Measurements from ENCODE around the gene GGT5. TPM values are rescaled to one million over a fixed set of nuclear protein-coding genes. Genes with fewer than 3 reads are reported as not detected.
"Not testable (repeated sequence)": the region's sequence is repeated elsewhere in the genome, so short reads cannot be mapped to it uniquely, and the experiment has no call there.

The GGT5 gene
- total RNA-seq, 1 donor, result 0.31 TPM

- Histone ChIP-seq H3K9me3 (ENCODE audit: low read depth, low read length) (no peaks in the 10 kb centered on the region), H3K4me1 (ENCODE audit: insufficient read depth, low read length) (peaks cover 43% of the 10 kb centered on the region), H3K4me3 (ENCODE audit: low read length) (no peak overlapping the region), H3K27me3 (ENCODE audit: insufficient read depth, low read length) (no peaks in the 10 kb centered on the region)
Observed at GRCh38 chr22:24207264-24208011, 37.4 kb downstream of the GGT5 start.

DNA sequence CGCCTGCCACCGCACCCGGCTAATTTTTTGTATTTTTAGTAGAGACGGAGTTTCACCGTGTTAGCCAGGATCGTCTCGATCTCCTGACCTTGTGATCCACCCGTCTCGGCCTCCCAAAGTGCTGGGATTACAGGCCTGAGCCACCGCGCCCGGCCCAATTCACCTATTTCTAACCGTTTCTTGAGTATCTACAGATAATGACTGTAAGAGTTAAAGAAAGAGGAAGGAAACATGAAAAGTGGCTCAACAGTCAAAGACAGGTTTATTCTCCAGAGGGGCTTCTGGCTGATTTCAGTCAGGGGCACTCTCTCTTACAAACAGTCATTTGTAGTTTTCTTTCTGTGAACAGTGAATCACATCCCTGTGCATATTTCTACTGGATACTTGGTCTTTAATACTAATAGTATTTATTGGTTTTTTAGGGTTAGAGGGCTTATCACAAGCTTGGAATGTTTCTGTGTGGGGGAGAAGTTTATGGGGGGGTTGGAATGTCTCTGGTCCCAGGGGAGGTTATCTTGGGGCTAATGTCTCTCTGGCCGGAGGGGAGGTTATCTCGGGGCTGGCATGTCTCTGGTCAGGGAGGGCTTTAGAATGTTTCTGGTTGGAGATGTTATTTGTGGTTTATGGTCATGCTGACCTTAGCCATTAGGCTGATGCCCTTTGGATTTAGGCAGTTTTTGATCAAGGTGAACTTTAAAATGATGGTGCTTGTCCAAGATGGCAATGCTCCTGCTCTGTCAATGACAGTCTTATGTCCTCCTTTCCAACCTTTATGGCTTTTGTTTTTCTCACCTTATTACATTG, 38.2 kb downstream of the GGT5 start:
- peaks cover 43% of the 10 kb centered on the region for H3K4me1 ChIP-seq (ENCODE audit: insufficient read depth, low read length)

DNA sequence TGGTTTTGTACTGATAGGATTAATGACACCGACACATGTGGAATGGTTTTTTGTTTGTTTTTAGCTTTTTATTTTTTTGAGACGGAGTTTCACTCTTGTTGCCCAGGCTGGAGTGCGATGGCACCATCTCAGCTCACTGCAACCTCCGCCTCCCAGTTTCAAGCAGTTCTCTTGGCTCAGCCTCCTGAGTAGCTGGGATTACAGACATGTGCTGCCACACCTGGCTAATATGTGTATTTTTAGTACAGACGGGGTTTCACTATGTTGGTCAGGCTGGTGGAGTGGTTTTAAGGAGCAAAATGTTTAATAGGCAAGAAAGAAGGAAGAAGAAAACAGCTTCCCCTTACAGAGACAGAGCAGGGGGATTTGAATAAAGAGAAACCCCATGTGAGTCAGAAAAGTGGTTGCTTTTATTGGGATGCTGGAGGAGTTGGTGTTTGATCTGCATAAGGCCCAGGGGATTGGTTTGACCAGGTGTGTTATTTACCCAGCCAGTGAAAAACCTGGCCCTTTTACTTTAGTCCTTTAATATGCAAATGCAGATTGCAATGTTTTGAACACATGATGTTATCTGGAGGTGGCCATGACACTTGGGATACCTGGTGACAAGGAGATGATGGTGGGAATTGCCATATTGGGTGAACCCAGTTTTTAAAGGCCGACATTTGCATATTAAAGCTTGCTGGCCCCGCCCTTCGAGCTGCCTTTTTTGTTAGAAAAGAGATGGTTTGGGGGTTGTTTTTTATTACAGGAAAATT, 39.3 kb downstream of the GGT5 start:
- H3K9me3 ChIP-seq (ENCODE audit: low read depth, low read length), result no peaks in the 10 kb centered on the region
- peaks cover 43% of the 10 kb centered on the region for H3K4me1 ChIP-seq (ENCODE audit: insufficient read depth, low read length)
- H3K4me3 ChIP-seq (ENCODE audit: low read length), result no peak overlapping the region
- H3K27me3 ChIP-seq (ENCODE audit: insufficient read depth, low read length), result no peaks in the 10 kb centered on the region

More for the DNA sequence above, 38.2 kb downstream of the GGT5 start:
- not testable (repeated sequence) for H3K9me3 ChIP-seq (ENCODE audit: low read depth, low read length); H3K27me3 ChIP-seq (ENCODE audit: insufficient read depth, low read length); H3K4me3 ChIP-seq (ENCODE audit: low read length)

- H3K9me3 ChIP-seq (ENCODE audit: low read depth, low read length); H3K4me3 ChIP-seq (ENCODE audit: low read length); H3K27me3 ChIP-seq (ENCODE audit: insufficient read depth, low read length): not testable (repeated sequence)
- peaks cover 43% of the 10 kb centered on the region for H3K4me1 ChIP-seq (ENCODE audit: insufficient read depth, low read length)
Observed at GRCh38 chr22:24203856-24204255, 41.0 kb downstream of the GGT5 start.

DNA sequence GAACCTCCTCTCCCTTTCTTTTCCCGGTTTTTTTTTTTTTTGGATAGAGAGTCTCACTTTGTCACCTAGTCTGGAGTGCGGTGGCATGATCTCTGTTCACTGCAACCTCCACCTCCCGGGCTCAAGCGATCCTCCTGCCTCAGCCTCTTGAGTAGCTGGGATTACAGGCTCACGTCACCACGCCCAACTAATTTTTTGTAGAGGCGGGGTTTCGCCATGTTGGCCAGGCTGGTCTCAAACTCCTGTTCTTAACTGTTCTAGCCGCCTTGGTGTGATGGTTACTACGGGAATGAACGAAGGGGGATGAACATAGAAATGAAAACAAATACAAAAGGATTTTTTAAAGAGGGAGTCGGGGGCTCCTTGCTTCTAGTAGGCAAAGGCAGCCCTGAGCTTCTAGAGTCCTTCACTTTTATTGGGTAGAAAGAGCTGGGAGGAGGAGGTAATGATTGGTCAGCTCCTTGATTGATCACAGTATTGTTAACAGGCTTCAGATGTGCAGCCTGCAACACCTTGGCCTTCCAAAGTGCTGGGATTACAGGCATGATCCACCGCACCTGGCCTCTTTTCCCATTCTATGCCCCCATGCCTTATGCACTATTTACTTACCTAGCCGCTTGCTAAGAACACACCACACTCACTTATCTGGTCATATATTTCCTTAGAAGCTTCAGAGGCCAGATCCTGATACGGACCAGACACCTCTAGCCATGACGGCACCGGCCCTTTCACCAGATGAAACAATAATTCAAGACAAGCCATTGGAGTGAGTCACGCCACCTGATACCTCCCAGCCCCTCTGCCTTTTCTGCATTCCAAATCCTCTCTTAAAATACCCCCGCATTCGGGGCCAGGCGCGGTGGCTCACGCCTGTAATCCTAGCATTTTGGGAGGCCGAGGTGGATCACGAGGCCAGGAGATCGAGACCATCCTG, 42.9 kb downstream of the GGT5 start:
- Histone ChIP-seq H3K4me3 (ENCODE audit: low read length) (no peak overlapping the region), H3K27me3 (ENCODE audit: insufficient read depth, low read length) (no peaks in the 10 kb centered on the region), H3K4me1 (ENCODE audit: insufficient read depth, low read length) (peaks cover 38% of the 10 kb centered on the region), H3K9me3 (ENCODE audit: low read depth, low read length) (no peaks in the 10 kb centered on the region)

DNA sequence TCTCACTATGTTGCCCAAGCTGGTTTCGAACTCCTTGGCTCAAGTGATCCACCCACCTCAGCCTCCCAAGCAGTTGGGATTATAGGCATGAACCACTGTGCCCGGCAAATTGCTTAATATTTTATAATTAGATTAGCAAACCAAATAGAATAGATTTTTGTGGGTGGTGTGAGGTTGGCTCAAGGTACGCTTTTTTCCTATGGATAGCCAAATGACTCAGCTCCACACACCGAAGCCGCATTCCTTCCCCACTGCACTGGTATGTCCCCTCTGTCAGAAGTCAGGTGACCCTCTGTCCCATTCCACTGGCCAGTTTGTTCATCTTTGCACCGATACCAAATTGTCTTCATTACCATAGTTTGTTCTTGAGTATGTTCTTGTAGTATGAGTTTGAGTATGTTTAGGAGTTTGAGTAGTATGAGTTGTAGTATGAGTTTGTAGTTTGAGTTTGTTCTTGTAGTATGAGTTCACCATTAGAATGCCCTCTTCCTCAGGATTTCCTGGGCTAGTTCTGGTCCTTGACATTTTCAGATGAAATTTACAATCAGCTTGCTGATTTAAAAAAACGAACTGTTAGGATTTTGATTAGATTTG, 44.2 kb downstream of the GGT5 start:
- H3K4me1 ChIP-seq (ENCODE audit: insufficient read depth, low read length), result peaks cover 26% of the 10 kb centered on the region
- H3K4me3 ChIP-seq (ENCODE audit: low read length), result no peak overlapping the region
- no peaks in the 10 kb centered on the region for H3K27me3 ChIP-seq (ENCODE audit: insufficient read depth, low read length)
- H3K9me3 ChIP-seq (ENCODE audit: low read depth, low read length), result no peaks in the 10 kb centered on the region

GRCh38 chr22:24198682-24199052, 46.2 kb downstream of the GGT5 start:
- H3K27me3 ChIP-seq (ENCODE audit: insufficient read depth, low read length), result no peaks in the 10 kb centered on the region
- peaks cover 13% of the 10 kb centered on the region for H3K4me1 ChIP-seq (ENCODE audit: insufficient read depth, low read length)

DNA sequence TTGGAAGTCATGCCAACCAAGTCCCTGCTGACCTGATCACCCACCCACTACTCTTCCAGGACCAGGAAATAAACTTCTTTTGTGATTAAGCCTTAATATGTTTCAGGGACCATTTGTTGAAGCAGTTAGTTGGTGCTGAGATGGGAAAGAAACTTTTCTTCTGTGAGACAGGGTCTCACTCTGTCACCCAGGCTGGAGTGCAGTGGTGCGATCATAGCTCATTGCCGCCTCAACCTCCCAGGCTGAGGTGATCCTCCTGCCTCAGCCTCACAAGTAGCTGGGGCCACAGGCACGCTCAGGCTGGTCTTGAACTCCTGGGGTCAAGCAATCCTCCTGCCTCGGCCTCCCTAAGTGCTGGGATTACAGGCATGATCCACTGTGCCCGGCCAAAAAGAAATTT, 53.0 kb downstream of the GGT5 start:
- Histone ChIP-seq H3K4me1 (ENCODE audit: insufficient read depth, low read length) (no peaks in the 10 kb centered on the region), H3K9me3 (ENCODE audit: low read depth, low read length) (no peaks in the 10 kb centered on the region), H3K4me3 (ENCODE audit: low read length) (no peak overlapping the region), H3K27me3 (ENCODE audit: insufficient read depth, low read length) (no peaks in the 10 kb centered on the region)

More at GRCh38 chr22:24198682-24199052, 46.2 kb downstream of the GGT5 start:
- Histone ChIP-seq H3K9me3 (ENCODE audit: low read depth, low read length) (no peaks in the 10 kb centered on the region), H3K4me3 (ENCODE audit: low read length) (no peak overlapping the region)

DNA sequence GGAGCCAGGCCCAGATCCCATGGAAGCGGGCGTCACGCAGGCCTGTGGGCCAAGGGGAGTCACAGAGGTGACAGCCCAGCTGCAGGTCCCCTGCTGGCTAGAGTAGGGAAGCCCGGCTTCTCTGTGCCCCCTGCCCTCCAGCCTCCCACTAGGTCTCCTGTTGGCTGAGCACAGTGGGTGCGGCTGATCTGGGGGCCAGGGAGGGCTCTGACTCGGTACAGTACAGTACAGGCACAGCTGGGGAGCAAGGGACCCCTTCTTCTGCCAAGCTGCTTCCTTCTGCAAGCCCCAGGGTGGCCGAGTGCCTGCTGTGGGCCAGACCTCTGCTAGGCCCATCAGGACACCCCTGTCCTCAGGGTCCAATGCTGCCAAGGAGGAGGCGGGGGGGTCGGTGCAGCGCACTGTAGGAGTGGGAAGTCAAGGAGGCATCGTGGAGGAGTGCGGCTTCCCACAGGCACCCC, 53.5 kb downstream of the GGT5 start:
- no peak overlapping the region for H3K4me3 ChIP-seq (ENCODE audit: low read length)
- H3K27me3 ChIP-seq (ENCODE audit: insufficient read depth, low read length), result no peaks in the 10 kb centered on the region
- H3K9me3 ChIP-seq (ENCODE audit: low read depth, low read length), result no peaks in the 10 kb centered on the region
- no peaks in the 10 kb centered on the region for H3K4me1 ChIP-seq (ENCODE audit: insufficient read depth, low read length)

DNA sequence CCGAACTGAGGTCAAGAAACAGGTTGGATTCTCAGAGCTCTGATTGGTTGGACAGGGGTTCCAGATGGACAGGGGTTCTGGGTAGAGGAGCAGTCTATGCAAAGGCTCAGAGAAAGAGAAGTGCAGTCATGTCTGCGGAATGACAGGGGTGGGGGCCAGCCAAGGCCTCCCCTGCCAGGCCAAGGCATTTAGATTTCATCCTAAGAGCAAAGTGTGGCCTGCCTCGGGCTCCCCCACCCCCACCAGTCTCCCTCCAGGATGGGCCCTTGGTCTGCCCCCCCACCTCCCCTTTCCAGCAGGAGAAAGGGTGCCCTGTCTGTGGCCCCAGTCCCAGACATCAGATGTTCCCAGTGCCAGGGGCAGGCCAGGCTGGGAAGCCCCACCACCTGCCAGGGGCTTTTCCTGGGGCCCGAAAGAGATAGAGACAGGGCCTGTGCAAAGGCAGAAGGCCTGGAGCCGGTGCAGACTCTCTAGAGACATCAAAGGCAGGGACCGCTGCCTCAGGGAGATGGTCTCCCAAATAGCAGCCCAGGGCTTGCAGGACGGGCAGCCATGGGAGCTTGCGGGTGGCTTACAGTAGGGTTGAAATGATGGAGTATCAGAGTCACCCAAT, 54.2 kb downstream of the GGT5 start:
- Histone ChIP-seq H3K27me3 (ENCODE audit: insufficient read depth, low read length) (no peaks in the 10 kb centered on the region), H3K9me3 (ENCODE audit: low read depth, low read length) (no peaks in the 10 kb centered on the region), H3K4me3 (ENCODE audit: low read length) (no peak overlapping the region)

GRCh38 chr22:24190159-24190540, 54.7 kb downstream of the GGT5 start:
- no peak overlapping the region for H3K4me3 ChIP-seq (ENCODE audit: low read length)
- H3K27me3 ChIP-seq (ENCODE audit: insufficient read depth, low read length), result no peaks in the 10 kb centered on the region
- H3K4me1 ChIP-seq (ENCODE audit: insufficient read depth, low read length), result no peaks in the 10 kb centered on the region
- no peaks in the 10 kb centered on the region for H3K9me3 ChIP-seq (ENCODE audit: low read depth, low read length)

More for the DNA sequence above, 54.2 kb downstream of the GGT5 start:
- no peaks in the 10 kb centered on the region for H3K4me1 ChIP-seq (ENCODE audit: insufficient read depth, low read length)

- Histone ChIP-seq H3K4me1 (ENCODE audit: insufficient read depth, low read length) (no peaks in the 10 kb centered on the region), H3K4me3 (ENCODE audit: low read length) (no peak overlapping the region), H3K27me3 (ENCODE audit: insufficient read depth, low read length) (no peaks in the 10 kb centered on the region), H3K9me3 (ENCODE audit: low read depth, low read length) (no peaks in the 10 kb centered on the region)
Observed at GRCh38 chr22:24189249-24190158, 55.4 kb downstream of the GGT5 start.

- no peaks in the 10 kb centered on the region for H3K4me1 ChIP-seq (ENCODE audit: insufficient read depth, low read length)
- H3K27me3 ChIP-seq (ENCODE audit: insufficient read depth, low read length), result no peaks in the 10 kb centered on the region
- no peaks in the 10 kb centered on the region for H3K9me3 ChIP-seq (ENCODE audit: low read depth, low read length)
- no peak overlapping the region for H3K4me3 ChIP-seq (ENCODE audit: low read length)
Observed at GRCh38 chr22:24188705-24189248, 56.1 kb downstream of the GGT5 start.

Data from mononuclear cell (primary cell).